Raji (cell line): ENCODE measurements around the gene CCP110.

Experiments
- POLR2A ChIP-seq: IDR thresholded peaks from 2 replicates; pipeline ENCODE4 v1.6.1; 2011; ENCODE audit warnings: low read depth, low read length, control low read depth; ENCODE audit not compliant: insufficient read depth

The CCP110 gene

DNA sequence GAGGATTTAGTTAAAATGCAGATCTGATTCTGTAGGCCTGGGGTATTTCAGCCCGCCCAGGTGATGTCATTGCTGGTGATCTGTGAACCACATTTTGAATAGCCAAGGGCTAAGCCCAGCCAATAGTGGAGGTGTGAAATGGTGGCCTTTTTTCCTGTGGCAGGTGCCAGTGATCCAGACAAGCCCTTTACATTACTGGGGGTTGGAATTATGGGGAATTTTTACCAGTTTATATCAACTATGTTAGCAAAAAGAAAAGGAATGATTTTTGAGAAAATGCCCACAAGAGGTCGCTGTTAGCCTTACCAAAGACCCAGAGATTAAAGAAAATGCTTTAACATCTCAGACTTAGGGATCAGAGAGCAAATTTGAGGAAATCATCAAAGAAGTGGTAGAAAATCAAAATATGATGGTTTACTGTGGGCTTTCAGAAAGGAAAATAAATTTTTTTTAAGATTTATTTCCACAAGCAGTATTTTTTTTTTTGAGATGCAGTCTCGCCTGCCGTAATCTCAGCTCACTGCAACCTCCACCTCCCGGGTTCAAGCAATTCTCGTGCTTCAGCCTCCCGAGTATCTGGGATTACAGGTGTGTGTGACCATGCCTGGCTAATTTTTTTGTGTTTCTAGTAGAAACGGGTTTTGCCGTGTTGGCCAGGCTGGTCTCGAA lies 35.6 kb downstream of the CCP110 start:
- no peak for TF ChIP-seq POLR2A

DNA sequence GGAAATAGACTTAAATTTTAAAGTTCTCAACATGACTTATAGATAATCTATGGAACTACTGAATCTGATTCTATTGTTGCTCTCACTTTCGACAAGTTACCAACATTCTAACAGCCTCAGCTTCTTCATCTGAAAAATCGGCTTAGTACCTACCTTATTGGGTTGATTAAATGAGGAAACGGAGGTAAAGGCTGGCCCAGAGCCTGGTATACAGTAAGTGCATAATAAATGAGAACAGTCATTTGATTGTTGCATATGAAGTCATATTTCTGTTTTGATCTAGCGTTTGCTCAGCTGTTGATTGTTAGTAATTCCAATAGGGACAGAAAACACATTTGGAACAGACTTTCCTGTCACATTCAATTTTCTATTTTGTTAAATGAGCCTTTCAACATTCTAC lies 36.3 kb downstream of the CCP110 start:
- TF ChIP-seq POLR2A = no peak

DNA sequence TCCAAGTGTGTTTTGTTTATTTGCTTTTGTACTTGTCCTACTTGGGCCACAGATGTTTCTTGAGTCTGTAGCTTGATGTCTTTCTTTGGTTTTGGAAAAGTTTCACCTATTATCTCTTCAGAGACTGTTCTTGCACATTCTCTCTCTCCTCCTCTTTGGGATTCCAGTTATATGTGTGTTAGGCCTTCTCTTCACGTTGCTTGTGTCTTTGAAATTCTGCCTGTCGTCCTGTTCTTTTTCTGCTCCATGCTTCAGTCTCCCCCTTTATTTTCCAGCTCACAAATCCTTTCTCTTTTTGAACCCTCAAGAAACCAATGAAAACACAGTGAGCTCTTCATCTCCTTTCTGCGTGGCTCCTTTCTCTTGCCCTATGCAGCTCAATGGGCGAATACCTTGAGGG lies 39.6 kb downstream of the CCP110 start:
- no peak for TF ChIP-seq POLR2A

DNA sequence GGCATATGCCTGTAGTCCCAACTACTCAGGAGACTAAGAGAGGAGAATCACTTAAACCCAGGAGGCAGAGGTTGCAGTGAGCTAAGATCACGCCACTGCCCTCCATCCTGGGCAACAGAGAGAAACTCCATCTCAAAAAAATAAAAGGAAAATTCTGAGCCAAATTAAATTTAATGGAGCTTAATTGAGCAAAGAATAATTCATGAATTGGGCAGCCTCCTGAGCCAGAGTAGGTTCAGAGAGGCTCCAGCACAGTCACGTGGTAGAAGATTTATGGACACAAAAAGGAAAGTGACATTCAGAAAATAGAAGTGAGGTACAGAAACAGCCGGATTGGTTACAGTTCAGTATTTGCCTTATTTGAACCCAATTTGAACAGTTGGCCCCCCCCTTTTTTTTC lies 42.6 kb downstream of the CCP110 start:
- TF ChIP-seq POLR2A = no peak

DNA sequence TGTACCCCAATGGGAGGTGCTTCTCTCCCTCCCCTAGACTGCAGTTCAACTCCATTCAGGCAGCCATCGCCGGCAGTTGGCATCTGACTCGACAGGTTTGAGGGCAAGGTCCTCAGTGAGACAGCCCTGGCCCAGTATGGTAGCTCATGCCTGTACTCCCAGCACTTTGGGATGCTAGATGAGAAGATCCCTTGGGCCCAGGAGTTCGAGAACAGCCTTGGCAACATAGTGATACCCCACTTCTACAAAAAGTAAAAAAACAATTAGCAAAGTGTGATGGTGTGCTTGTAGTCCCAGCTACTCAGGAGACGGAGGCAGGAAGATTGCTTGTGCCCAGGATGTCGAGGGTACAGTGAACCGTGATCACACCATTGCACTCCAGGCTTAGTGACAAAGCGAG lies 43.8 kb downstream of the CCP110 start:
- no peak for TF ChIP-seq POLR2A

DNA sequence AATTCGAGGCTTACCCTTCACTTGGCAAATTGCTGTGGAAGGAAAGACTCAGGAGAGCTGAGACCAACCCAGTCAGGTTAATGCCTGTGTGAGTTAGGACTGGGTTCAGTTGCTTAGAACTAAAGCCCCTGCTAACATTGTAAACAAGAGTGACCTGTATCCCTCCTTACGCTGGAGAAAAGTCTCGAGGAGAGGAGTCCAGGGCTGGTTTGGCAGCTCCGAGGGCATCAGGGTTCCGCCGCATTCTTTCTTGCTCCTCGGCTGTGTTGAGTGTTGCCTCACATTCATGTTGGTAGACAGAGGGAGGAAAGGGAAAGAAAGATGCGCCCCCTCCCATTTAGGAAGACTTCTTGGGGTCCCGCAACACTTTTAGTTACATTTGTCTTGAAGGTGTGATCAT lies 50.3 kb downstream of the CCP110 start:
- TF ChIP-seq POLR2A = no peak

DNA sequence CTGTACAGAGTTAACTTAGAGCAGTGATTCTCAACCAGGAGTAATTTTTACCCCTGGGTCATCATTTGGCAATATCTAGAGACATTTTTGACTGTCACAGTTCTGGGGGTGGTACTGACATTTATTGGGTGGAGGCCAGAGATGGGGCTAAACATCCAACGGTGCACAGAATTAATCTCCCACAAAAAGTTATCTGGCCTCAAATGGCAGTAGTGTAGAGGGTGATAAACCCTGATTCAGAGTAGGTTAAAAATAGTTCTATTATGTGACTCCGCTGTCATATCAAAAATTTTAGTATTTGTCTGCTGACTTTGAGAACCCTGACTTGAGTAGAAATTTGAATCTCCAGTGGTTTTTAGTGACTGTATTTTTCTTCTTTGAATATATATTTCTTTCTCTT lies 50.9 kb downstream of the CCP110 start:
- no peak for TF ChIP-seq POLR2A

DNA sequence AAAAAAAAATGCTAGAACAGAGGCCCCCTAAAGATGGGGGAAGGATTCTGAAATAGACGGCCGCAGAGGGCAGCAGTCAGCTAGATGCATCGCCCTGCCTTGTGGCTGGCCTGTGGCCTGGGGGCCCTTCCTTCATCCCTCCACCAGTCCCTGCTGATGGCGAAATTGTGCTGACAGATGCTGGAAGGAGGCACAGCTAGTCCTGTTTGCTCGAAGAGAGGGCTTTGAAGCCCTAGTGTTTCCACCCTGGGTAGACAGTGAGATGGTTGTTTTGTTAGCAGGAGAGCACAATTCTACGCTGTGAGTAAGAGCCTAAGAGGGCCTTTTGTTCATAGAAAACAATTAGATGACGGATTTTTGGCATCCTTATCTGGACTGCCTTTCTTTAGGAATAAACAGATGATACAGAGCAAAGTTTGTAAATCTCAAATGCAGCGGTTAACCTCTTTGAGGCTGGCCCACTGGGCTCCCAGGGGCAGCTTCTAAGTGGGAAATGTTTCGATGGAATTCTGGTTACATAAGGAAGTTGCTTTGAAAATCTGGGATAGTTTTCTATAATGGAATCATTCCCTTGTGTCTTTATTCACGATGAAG lies 54.7 kb downstream of the CCP110 start:
- TF ChIP-seq POLR2A = no peak

DNA sequence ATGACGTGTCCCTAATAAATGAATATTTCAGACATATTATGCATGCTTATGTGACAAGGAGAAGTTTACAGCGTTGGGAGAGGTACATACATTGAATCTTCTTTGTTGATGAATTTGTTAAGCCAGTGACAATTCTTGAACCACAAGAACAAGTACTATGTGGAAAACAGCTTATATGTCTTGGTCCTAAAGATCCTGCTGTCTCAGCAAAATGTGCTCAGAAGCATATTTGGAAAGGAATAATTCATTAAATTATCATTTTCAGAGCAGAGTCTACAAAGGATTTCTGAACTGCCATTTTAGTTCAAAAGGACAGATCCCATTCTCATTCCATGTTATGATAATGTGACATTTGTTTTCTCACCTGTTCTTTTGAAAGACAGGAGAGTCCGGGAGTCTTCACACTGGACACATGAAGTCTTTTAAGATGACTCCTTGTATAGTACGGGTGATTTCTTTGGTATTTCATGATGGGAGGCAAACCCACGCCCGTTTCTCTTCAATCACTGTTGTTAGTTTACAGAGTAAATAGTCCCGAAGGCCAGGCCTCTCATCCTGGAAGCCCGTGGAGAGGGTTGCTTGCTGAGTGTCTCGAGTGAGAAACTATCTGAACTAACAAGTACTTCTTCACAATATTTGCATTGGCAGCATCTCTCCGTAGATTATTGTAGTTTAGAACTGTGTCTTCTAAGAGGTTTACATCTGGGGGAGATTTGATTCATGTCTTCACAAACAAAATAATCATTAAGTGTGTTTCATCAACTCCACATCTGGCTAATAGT lies 58.5 kb downstream of the CCP110 start:
- no peak for TF ChIP-seq POLR2A

DNA sequence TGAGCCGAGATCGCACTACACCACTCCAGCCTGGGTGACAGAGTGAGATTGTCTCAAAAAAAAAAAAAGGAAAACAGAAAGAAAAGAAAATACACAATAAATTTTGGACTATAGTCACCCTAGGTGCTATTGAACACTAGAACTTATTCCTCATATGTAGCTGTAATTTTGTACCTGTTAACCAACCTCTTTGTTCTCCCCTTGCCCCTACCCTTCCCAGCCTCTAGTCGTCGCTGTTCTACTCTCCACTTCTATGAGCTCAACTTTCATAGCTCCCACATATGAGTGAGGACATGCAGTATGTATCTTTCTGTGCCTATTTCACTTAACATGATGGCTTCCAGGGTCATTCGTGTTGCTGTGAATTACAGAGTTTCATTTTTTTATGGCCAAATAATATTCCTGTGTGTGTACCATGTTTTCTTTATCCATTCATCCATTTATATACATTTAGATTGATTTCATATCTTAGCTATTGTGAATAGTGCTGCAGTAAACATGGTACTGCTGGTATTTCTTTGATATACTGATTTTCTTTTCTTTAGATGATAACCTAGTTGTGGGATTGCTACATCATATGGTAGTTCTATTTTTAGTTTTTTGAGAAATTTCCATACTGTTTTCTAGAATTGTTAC lies 60.0 kb downstream of the CCP110 start:
- no peak for TF ChIP-seq POLR2A

DNA sequence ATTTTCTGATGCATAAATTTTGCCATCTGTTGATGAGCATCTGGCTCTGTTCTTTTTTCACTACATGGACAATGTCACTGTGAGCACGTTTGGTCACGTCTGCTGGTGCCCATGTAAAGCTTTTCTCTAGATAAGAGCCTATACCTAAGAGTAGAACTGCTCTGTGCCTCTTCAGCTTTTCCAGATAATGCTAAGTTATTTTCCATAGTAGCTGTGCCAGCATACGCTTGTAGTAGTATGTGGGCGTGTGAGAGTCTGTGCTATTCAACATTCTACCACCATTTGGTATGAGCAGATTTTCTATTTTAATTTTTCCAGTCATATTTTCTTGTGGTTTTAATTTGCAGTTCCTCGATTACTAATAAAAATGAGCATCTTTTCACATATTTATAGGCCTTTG lies 64.9 kb downstream of the CCP110 start:
- TF ChIP-seq POLR2A = no peak

DNA sequence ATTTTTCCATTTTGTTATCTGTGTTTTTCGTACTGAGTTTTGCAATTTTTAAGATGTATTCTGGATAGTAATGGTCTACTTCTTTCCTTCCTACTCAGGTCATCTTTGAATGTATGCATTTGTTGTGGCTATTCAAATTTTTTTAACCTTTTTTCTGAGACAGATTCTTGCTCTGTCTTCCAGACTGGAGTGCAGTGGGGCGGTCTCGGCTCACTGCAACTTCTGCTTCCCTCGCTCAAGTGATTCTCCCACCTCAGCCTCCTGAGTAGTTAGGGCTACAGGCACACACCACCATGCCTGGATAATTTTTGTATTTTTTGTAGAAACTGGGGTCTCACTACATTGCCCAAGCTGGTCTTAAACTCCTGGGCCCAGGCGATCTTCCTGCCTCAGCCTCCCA lies 65.4 kb downstream of the CCP110 start:
- TF ChIP-seq POLR2A = no peak

DNA sequence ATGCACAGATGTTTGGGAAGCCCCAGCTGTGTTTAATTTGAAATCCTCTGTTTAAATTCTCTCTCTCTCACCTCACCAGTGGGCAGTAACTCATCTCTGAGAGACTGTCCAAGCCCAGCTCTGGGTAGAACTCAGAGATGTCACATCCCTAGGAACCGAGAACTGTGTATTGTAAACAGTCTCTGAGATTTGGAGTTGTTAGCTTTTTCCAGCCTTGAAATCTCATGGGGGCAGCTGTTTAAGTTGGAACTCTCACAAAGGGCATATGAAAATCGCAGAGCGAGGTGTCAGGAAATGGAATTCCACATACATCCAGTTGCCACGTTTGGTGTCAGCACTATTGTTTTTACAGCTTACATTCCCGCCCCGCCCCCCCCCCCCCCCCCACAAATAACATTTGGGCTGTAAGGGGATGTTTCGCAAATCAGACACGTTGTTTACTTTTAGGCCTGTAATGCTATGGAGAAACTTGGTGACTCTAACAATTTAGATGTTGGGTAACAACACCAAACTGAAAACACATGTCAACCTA lies 66.1 kb downstream of the CCP110 start:
- TF ChIP-seq POLR2A = no peak

DNA sequence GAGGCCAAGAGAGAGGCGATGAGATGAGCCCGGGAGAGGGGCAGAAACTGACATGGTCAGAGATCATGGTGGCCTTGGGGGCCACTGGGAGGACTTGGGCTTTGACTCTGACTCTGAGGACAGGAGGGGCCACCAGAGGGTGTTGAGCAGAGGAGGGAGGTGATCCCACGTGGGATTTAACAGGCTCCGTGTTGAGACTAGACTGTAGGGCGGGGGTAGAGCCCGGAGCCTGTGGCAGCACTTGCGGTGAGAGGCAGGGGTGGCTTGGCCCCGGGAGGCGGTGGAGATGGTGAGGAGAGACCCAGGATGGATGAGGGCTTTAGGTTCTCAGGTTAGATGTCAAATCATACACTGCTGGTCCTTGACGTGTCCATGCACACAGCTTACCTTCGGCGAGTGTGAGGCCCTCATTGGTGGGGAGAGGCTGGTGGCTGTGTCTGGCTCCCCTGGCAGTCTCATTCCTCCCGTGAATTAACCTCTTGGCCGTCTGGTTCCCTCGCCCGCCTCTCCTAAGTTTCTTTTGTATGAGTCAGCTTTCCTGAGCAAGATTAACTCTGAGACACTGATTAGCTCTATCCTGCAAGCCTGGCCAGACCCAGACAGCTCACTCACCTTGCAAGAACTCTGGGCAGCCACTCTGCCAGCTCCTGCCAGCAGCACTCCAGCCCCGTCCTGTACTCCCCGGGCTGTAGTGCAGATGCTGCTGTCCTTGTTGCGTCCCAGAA lies 71.5 kb downstream of the CCP110 start:
- no peak for TF ChIP-seq POLR2A
